CD1c-positive myeloid dendritic cell (primary cell): Measurements from ENCODE around the gene CCDC92.

Experiments used
- DNase-seq: peaks from one replicate; pipeline ENCODE4 v3.0.0-alpha.2; 2016; ENCODE audit errors: extremely low spot score

CCDC92 gene

DNA sequence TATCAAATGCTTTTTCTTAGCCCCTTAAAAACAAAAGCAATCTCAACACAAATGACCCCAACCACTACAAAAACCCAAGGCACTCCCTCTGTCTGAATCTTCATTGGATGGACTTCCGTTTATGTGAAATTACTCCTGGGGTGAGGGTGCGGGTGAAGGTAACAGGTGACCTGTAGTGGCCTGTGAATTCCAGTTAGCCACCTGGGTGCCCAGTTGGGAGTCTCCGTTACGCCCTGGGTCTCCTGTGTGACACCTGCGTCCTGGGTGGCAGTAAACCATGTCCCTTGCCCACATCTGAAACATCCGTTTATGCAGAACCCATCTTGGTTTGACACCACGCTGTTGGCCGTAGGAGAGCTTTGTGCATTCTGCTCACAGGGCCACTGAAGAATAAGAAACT, 62.6 kb downstream of the CCDC92 start:
- no peak for DNase-seq

DNA sequence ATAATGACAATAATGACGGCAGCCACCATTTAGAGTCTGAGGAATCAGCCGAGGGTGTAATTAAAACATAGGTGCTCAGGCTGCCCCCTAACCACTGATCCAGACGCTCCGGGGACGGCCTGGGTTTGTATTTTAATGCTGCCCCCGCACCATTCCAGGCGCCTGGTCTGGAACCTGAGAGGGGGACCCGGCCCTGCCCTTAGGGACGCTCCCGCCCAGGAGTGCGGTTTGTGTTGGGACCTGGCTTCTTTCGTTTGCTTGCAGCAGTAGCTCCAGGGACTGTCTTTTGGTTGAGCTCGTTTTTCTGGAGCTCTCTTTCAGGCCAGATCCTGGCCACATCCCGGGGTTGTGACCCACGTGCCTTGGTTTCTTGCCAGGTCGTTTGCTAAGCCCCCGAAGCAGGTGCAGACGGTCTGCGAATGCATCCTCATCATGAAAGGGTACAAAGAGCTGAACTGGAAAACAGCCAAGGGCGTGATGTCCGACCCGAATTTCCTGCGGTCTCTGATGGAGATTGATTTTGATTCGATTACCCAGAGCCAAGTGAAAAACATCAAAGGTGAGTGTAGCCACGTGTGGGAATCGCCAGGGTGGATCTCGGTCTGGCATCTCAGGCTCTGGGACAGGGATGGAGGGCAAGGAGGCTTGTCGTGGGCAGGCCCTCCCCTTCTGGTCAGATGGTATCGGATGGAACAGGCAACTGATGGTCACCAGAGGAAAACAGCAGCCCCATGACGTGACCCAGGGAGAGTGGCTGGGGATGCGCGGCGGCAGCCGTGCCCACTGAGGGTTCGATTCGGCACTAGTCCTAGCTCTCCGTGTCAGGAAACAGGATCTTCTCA, 63.5 kb downstream of the CCDC92 start:
- no peak for DNase-seq

DNA sequence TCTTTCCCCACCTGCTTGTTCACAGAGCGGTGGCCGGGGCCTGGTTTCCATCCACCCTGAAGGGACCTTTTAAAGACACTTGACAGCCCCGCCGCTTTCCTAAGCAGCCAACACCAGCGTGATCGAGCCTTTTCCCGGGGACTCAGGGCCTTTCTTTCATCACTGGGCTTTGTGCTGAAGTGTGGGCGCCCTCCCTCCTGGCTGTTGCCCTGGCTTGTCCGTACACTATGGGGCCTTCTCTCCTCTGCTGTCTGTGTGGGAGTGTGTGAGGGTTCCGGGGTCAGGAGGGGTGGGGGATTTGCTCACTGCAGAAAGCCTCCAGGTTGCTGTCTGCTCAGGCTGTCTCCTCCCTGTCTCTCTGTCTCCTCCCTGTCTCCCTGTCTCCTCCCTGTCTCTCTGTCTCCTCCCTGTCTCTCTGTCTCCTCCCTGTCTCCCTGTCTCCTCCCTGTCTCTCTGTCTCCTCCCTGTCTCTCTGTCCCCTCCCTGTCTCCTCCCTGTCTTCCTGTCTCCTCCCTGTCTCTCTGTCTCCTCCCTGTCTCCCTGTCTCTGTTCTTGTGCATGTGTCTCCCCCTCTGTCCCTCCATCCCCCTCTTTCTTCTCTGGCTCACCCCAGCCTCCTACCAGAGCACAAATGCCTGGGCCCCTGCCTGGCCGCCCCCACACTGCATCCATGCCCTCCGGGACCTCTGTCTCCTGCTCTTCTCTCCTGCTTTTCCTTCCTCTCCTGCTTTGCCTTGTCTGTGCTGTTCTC, 64.7 kb downstream of the CCDC92 start:
- DNase-seq = no peak

DNA sequence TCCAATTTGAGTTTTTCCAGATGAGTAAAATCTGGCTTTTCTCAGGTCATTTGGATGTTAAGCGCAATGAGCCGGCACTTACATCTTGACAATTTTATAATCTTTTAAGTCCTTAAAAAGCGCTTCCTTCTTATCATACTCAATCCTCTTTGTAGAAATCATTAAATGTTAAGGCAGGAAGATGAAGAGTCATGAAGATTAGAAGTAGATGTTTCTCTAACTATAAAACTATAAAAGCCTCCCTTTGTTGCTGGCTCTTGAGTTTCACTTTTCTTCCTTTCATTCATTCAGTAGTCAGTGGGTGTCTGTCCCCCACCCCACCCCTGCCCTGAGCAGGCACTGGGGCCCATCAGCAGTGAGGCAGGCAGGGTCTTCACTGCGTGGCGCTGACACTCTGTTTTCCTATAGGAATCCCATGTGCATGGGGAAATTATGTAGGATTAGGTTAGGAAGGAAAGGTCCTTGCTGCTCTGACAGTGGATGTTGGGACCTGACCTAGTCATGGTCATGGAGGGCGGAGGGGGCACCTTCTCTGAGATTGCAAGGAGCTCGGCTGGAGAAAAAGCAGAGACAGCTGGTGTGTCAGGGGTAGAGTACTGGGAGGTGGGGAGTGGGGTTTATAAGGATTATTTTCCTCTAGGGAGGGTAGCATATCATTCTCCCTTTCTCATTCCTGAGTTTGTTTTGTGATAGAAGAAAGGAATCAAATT, 65.8 kb downstream of the CCDC92 start:
- DNase-seq = no peak

DNA sequence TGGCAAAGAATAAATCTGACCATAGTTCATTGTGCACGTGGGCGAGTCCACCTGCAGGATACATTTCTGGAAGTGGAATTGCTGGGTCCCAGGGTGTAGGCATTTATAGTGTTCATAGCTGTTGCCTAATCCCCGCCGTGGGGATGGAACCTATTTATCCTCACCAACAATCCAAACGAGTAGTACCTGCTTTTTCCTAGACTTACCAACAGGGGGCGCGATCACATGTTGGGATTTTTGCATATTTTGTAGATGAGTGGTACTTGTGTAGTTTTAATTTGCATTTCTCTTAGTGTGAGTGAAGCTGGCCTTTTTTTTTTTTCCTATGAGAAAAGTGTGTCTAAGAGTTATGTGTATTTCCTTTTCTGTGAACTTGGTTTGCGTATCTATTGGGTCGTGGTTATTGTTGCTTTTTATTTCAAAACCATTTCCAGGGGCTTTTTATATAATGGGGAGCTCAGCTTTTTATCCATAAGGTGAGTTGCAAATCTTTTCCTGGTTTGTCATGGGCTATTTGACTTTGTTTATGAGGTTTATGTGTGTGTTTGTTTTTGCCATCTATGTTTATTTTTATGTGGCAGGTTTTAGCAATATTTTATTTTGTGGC, 67.2 kb downstream of the CCDC92 start:
- DNase-seq = peak; percentile 77

DNA sequence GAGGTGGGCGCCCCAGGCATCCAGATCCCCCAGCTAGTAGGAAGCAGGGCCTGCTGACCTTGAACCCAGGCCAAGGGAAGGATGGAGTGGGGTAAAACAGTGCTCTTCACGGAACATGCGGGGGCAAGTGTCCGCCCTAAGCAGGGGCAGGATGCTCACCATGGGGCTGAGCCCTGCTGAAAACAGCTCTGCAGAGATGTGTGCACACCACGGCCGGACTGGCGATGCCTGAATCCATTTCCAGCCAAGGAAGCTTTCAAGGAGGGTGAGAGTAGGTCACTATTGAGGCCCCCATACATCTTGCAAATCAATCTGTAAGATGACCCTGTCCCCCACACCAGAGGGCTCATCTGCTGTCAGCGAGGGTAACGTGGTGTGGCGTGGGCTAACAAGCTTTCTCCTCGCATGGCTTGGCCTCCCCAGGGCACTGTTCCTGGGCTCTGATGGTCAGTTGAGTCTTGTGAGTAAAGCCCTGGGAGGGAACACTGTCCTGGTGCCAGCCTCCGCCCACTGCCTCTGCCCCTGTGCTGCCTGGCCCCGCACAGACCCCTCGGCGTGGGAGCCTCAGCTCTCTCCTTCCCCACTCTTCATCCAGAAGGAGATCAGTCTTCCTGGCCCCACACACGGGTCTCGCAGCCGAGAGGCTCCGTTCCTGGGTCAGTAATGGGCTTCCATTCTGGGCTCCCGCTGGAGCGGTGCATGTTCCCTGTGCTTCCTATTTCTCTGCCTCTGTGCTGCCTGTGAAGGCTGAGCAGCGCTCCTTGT, 69.1 kb downstream of the CCDC92 start:
- no peak for DNase-seq

DNA sequence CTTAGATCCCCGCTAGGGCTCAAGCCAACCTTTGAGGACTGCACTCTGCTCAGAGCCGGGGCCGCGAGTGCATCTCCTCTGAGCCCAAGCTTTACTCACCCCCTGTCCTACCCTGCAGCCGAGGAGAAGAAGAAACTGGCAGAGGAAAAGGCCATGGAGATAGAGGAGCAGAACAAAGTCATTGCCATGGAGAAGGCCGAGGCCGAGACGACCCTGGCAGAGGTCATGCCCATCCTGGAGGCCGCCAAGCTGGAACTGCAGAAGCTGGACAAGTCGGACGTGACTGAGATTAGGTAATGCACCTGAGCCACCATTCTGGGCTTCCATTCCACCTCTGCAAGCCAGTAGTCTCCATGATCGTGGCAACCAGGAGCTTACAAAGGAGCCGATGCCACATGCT, 69.8 kb downstream of the CCDC92 start:
- no peak for DNase-seq

DNA sequence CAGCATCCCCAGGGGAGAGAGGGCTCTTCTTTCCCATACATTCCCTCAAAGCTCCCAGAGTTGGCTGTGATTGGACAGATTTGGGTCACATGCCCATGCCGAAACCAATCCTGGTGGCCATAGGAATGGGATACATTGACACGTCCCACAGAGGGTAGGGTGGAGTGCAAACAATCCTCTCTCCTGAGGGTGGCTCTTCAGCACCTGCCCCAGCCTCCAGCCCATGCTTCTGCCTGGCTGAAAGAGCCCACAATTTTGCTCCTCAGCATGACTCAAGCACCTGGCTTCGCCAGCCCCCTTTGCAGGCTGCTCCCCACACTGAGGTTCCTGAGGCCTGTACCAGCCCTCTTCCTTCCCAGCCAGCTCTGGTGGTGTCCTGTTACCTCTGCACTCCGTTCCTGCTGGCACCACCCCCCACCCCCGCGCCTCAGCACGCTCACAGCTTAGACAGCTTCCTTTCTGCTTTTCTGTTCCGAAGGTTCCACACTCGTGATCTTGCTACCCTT, 71.7 kb downstream of the CCDC92 start:
- peak; percentile 38 for DNase-seq

DNA sequence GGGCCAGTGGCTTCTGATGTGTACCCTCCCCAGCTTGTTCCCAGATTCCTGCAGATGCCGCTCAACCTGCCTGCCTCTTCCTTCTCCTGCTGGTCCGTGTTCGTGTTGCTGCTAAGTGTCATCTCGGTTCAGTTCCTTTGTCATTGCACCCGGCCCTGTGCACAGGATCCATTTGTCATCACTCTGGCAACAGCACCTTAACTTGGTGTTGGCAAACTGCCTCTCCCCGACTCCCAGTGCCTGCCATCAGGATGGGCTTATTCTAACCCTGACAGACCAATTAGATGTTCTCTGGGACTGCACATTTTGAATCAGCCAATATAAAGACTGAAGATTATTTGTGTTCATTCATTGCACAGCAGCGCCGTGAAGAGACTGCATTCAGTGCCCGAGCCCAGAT, 73.3 kb downstream of the CCDC92 start:
- DNase-seq = no peak

DNA sequence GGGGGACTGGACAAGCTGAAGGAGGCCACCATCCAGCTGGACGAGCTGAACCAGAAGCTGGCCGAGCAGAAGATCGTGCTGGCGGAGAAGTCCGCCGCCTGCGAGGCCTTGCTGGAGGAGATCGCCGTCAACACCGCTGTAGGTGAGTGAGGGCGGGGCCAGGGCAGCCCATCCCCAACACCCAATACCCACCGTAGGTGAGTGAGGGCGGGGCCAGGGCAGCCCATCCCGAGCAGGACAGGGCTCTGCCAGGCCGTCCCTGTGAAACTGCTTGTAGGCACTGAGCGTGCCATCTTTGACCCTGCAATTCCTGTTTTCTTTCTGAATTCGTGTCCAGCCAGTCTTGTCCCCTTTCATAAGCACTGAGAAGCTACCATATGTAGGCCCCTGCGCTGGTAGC, 74.0 kb downstream of the CCDC92 start:
- no peak for DNase-seq

DNA sequence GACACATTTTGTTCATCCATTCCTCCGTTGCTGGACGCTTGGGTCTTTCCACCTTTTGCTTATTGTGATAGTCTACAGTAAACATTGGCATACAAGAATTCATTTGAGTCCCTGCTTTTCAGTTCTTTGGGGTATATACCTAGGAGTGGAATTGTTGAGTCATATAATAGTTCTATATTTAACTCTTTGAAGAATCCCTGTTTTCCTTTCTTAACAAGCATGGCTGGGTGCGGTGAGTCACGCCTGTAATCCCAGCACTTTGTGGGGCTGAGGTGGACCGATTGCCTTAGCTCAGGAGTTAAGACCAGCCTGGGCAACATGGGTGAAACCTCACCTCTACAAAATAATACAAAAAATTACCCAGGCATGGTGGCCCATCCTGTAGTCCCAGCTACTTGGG, 75.4 kb downstream of the CCDC92 start:
- DNase-seq = no peak

DNA sequence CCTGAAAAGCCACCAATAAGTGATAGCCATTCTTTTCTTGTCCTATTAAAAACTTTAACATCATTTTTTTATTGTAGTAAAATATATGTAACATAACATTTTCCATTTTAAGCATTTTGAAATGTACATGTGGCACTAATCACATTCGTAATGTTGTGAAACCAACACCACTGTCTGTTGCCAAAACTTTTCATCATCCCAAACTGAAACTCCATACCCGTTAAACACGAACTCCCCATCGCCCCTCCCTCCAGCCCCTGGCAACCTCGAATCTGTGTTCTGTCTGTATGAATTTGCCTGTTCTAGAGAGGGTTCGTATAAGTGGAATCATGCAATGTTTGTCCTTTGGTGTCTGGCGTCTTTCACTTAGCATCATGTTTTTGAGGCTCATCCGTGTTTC, 75.9 kb downstream of the CCDC92 start:
- no peak for DNase-seq

DNA sequence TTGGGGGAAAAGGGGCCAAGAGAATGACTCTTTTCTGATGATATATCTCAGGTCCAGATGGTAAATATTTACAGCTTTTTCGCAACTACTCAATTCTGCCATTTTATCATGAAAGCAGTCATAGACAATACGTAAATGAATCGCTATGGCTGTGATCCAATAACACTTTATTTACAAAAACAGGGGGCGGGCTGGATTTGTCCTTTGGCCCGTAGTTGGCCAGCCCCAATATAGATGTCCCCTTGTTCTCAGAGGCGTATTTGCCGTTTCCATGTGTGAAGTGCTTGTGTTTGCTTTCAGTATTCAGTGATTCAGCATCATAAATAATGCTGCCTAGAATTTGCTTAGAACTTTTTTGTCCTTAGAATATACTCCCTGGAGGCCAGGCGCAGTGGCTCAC, 77.2 kb downstream of the CCDC92 start:
- DNase-seq = no peak

DNA sequence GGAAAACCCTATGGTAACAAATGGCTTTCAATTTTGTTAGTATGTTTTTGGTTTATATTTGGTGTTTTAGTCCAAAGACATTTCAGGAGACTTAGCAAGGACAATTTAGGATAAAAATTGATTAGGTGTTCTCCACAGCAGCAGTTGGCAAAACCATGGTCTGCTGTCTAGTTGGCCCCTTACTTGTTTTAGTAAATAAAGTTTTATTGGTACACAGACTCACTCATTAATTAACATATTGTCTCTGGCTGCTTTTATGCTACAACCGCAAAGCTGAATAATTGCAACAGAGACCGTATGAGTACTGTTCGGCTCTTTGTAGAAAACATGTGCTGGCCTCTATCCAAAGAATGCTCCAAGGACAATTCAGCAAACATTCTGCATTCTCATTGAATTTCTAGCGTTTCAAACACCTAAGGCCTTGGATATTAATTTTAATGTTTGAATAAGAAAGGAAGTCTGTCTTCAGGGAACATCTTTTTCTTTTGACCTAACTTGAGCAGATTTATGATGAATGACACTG, 77.7 kb downstream of the CCDC92 start:
- no peak for DNase-seq

DNA sequence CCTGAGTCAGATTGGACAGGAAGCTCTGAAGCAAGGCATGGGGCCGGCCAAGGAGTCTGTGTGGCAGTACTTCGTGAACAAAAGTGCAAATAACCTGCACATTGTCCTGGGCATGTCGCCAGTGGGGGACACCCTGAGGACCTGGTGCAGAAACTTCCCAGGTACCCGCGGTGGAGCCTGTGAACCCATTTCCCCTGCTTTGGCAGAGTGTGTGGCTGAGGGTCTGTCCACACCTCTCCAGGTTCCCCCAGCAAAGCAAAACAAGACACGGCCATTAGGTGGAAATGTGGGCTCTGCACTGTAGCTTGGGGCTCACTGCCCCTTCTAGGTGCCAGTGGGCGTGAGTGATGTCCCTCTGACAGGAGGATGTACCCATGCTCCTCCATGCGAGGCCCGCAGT, 79.4 kb downstream of the CCDC92 start:
- no peak for DNase-seq

DNA sequence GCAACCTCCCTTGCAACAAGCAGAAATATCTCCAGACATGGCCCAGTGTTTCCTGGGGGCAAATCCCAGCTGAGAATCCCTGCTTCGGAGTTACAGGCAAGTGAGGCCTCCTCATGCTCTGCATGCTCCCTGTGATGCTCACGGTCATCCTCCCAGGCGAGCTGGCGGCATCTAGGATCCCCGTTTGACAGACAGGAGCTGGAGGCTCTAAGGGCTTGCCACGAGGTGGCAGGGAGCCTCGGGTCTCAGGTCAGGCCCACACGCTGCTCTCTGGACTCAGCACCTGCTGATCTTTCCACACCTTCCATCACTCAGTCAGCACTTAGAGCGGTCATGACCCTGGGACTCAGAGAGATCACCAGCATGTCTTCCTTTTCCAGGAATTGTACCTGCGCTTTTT, 79.8 kb downstream of the CCDC92 start:
- no peak for DNase-seq

DNA sequence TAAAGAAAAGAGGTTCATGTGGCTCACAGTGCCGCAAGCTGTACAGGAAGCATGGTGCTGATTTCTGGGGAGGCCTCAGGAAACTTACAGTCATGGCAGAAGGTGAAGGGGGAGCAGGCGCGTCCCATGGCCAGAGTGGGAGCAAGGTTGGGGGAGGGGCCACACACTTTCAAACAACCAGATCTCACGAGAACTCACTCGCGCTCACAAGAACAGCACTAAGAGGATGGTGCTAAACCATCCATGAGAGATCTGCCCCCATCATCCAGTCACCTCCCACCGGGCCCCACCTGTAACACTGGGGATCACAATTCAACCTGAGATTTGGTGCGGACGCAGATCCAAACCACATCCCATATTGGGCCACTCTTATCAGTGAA, 80.5 kb downstream of the CCDC92 start:
- DNase-seq = no peak

DNA sequence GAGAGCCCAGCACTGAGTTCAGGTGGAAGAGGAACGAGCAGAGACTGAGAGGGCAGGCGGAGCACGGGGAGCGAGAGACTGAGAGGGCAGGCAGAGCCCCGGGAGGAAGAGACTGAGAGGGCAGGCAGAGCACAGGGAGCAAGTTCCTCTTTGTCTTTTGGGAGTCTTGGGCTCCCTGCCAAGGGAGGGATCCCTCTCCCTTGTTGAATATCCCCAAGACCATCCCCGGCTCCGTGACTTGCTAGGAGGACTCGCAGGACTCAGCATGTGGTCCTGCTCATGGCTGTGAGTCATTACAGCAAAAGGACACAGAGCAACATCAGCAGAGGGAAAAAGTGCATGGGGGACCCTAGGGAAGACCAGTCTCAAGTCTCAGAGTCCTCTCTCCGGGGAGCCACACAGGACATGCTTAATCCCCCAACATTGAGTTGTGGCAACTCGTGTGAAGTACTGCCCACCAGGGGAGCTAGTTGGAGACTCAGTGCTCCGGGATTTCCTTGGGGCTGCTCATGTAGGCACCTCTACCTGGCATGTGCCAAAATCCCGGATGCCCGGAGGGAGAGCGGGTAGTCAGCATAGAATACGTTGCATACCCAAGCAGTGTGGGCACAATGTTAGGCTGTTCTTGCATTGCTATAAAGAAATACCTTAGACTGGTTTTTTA, 81.0 kb downstream of the CCDC92 start:
- no peak for DNase-seq

DNA sequence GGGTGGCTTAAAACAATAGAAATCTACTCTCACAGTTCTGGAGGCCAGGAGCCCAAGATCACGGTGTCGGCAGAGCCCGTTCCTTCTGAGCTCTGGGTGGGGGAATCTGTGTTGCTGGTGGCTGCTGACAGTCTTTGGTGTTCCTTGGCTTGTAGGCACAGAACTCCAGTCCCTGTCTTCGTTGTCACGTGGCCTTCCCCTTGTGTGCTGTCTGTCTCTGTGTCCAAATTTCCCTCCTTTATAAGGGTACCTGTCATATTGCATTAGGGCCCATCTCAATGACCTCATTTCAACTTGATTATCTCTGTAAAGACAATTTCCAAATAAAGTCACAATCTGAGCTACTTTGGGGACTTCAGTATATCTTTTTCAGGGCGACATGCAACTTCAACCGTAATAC, 81.6 kb downstream of the CCDC92 start:
- no peak for DNase-seq

DNA sequence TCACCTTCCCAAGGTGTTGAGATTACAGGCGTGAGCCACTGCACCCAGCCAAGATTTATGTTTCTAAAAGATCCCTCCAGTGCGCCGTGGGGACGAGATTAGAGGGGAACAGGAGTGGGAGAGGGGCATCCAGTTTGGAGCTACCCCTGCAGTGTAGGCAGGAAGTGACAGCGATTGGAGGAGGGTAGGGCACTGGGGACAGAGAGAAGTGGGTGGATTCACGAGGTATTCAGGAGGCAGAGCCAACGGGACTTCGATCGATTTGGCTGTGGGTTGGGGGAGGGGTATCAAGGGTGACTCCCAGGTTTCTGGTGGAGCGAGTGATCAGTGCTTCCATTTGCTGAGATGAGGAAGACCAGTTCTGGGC, 82.1 kb downstream of the CCDC92 start:
- DNase-seq = no peak
